GM21381 (cell line): ENCODE results near the gene ZC3H18.

Experiments
- ATAC-seq: cut with Tn5 transposase; IDR thresholded peaks from one replicate; pipeline ENCODE4 v1.9.1; 2021; ENCODE audit warnings: mild to moderate bottlenecking, moderate library complexity; ENCODE audit not compliant: unreplicated experiment

ZC3H18 gene

GRCh38 chr16:88578446-88579313 lies 8.5 kb downstream of the ZC3H18 start:
- no peak for ATAC-seq

- ATAC-seq = no peak
Measured at GRCh38 chr16:88580371-88580770, 10.2 kb downstream of the ZC3H18 start.

- ATAC-seq = no peak
Measured at GRCh38 chr16:88581033-88581432, 10.8 kb downstream of the ZC3H18 start.

GRCh38 chr16:88582912-88583575 lies 12.8 kb downstream of the ZC3H18 start:
- no peak for ATAC-seq

GRCh38 chr16:88584676-88585075 lies 14.5 kb downstream of the ZC3H18 start:
- no peak for ATAC-seq

GRCh38 chr16:88585269-88585668 lies 15.1 kb downstream of the ZC3H18 start:
- ATAC-seq = no peak

GRCh38 chr16:88585927-88586581 lies 15.9 kb downstream of the ZC3H18 start:
- ATAC-seq = no peak

- ATAC-seq = no peak
Measured at GRCh38 chr16:88588148-88588547, 17.9 kb downstream of the ZC3H18 start.

- ATAC-seq = no peak
Measured at GRCh38 chr16:88588754-88589153, 18.6 kb downstream of the ZC3H18 start.

GRCh38 chr16:88589441-88589840 lies 19.2 kb downstream of the ZC3H18 start:
- no peak for ATAC-seq

GRCh38 chr16:88591577-88592021 lies 21.4 kb downstream of the ZC3H18 start:
- no peak for ATAC-seq

GRCh38 chr16:88593061-88593460 lies 22.9 kb downstream of the ZC3H18 start:
- ATAC-seq = no peak

- ATAC-seq = no peak
Measured at GRCh38 chr16:88593489-88593888, 23.3 kb downstream of the ZC3H18 start.

- ATAC-seq = no peak
Measured at GRCh38 chr16:88593910-88594309, 23.7 kb downstream of the ZC3H18 start.

- ATAC-seq = no peak
Measured at GRCh38 chr16:88595101-88595500, 24.9 kb downstream of the ZC3H18 start.

- ATAC-seq = no peak
Measured at GRCh38 chr16:88595921-88596320, 25.7 kb downstream of the ZC3H18 start.

GRCh38 chr16:88596483-88596882 lies 26.3 kb downstream of the ZC3H18 start:
- ATAC-seq = no peak

GRCh38 chr16:88597856-88598491 lies 27.8 kb downstream of the ZC3H18 start:
- ATAC-seq = no peak

- no peak for ATAC-seq
Measured at GRCh38 chr16:88599092-88599733, 29.0 kb downstream of the ZC3H18 start.

- no peak for ATAC-seq
Measured at GRCh38 chr16:88599825-88600538, 29.8 kb downstream of the ZC3H18 start.
